ENCODE results near the gene MANBA.
"Not testable (repeated sequence)": the region's sequence is repeated elsewhere in the genome, so short reads cannot be mapped to it uniquely, and the experiment has no call there.

The MANBA gene

DNA sequence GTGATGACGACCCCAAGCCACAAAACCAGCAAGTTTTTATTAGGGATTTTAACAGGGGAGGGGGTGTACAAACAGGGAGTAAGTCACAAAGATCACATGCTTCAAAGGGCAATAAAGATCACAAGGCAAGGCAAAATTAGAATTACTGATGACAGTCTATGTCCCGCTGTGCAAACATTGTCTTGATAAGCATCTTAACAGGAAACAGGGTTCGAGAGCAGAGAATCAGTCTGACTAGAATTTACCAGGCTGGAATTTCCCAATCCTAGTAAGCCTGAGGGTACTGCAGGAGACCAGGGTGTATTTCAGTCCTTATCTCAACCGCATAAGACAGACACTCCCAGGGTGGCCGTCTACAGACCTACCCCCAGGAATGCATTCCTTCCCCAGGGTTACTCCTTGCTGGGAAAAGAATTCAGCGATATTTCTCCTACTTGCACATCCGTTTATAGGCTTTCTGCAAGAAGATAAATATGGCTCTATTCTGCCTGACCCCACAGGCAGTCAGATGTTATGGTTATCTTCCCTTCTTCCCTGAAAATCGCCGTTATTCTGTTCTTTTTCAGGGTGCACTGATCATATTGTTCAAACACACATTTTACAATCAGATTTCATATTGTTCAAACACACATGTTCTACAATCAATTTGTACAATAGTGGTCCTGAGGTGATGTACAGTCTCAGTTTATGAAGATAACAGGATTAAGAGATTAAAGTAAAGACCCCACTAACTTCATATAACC is 41.8 kb downstream of the MANBA start:
- not testable (repeated sequence) for DNase-seq

DNA sequence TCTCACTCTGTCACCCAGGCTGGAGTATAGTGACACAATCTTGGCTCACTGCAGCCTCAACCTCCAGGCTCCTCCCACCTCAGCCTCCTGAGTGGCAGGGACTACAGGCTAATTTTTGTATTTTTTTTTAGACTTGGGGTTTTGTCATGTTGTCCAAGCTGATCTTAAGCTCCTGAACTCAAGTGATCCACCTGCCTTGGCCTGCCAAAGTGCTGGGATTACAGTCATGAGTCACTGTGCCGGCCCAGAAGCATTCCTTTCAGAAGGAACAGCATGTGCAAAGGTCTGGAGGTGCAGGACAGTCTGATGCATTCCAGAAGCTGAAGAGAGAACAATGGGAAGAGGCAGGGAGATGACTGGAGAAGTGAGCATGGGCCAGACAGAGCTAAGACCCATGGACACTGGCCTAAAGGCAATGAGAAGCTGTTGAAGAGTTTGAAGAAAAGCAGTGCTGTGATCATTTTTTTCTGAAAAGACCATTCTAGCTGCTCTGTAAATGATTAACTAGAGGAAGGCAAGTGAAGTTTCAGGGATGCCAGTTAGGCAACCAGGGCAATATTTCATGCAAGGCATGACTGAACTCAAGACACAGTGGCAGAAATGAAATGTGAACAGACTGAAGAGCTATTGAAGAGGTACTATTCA is 43.2 kb downstream of the MANBA start:
- DNase-seq = no peak

DNA sequence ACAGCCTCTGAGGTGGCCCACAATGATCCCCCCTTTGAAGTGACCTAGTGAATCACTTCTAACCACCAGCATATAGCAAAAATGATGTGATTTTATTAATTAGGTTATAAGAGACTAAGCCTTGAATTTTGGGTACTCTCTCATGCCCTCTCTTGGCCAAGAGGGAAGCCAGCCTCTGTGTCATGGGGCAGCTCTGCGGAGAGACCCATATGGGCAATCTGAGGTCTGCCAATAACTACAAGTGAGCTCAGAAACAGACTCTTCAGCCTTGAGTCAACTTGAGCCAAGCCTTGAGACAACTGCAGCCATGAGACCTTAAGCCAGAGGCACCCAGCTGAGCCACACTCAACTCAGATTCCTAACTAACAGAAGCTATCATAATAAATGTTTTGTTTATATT is 45.7 kb downstream of the MANBA start:
- no peak for DNase-seq

DNA sequence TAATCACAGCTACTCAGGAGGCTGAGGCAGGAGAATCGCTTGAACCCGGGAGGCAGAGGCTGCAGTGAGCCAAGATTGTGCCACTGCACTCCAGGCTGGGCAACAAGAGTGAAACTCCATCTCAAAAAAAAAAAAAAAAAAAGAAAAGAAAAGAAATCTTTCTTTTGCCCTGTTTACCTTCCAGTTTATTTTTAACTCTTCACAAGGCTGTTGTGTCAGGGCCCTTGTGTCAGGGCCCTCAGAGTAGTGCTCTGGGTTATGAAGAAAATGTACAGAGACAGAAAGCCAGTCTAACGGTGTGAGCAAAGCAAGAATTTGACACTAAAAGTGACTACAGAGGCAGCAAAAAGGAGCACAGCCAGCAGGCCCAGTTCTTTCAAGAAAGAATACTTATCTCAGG is 47.0 kb downstream of the MANBA start:
- not testable (repeated sequence) for DNase-seq

- no peak for DNase-seq
Measured at GRCh38 chr4:102713096-102713495, 47.7 kb downstream of the MANBA start.

GRCh38 chr4:102710986-102711385 is 49.8 kb downstream of the MANBA start:
- no peak for DNase-seq

DNA sequence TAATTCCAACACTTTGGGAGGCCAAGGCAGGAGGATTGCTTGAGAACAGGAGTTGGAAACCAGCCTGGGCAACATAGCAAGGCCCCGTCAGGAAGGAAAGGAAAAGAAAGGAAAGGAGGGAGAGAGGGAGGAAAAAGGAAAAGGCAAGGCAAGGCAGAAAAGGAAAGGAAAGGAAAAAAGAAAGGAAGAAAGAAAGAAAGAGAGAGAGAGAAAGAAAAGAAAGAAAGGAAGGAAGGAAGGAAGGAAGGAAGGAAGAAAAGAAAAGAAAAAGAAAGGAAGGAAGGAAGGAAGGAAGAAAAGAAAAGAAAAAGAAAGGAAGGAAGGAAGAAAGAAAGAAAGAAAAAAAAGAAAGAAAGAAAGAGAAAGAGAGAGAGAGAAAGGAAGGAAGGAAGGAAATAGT is 51.7 kb downstream of the MANBA start:
- not testable (repeated sequence) for DNase-seq

DNA sequence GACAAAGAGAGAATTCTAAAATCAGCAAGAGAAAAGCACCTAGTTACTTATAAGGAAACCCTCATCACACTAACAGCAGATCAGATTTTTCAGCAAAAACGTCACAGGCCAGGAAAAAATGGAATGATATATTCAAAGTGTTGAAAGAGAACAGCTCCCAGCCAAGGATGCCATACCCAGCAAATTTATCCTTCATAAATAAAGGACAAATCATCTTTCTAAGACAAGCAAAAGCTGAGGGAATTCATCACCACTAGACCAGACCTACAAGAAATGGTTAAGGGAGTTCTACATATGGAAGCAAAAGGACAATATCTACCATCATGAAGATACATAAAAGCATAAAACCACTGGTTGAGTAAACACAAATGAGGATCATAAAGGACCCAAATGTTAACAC is 53.6 kb downstream of the MANBA start:
- no peak for DNase-seq

DNA sequence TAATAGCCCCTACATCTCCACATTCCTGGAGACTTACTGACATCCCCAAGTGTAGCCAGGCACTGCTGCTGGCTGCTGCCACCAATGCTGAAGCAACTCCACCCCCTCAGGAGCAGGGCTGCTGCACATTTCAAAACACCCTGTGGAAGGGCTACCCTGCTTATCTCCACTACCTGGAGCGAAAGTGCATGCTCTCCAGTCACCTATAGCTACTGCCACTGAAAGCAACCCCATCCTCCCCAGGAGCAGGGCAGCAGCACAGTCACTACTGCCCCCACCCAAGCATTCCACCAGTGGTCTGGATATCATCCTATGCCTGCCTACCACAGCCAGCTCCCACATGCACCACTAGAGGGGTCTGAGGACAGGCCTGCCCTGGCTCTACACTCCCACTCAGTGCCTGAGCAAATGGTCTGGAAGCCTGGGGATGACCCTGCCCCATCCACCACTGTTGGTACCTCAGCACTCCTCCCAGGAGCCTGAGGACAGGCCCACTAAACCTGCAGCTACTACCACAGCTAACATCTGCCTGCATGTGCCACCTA is 55.3 kb downstream of the MANBA start:
- no peak for DNase-seq

GRCh38 chr4:102696758-102697157 is 64.0 kb downstream of the MANBA start:
- DNase-seq = no peak

DNA sequence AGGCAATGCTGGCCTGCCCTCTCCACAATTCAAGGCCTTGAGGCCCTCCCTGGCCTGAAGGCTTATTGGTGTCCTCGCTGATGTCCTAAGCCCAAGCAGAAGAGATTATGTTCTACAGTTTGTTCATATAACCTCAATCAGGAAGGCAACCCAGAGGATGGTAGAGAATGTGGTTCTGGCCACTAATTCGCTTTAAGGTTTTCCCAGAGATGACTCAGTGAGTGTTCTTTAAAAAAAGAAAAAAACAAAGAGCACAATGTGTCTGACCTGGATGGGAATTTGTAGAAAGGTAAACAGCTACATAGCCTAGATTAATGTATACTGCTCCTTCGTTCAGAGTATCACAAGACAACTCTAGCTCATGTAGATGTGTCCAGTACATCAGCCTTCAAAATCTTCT is 66.0 kb downstream of the MANBA start:
- no peak for DNase-seq

DNA sequence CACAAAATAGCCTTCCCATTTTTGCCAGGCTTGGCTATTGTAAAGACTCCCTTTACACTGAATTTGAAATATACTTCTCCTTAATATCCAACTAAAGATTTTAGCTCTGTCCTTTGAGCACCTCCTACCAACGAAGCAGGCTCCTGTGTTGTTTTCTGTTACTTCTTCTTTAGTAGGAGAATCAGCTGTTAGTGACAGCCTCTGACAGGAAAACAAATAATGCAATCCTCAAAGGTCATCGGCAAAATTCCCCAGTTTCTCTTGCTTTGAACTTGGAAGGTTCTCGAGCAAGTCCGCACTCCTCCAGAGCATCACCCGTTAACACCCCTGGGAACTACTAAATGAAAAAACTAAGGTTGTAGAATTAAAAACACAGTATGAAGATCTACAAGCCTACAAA is 66.9 kb downstream of the MANBA start:
- DNase-seq = no peak

GRCh38 chr4:102693262-102693850 is 67.4 kb downstream of the MANBA start:
- DNase-seq = no peak

- no peak for DNase-seq
Measured at GRCh38 chr4:102692474-102692873, 68.3 kb downstream of the MANBA start.

GRCh38 chr4:102687982-102688433 is 72.8 kb downstream of the MANBA start:
- DNase-seq = no peak

- no peak for DNase-seq
Measured at GRCh38 chr4:102687373-102687981, 73.3 kb downstream of the MANBA start.

DNA sequence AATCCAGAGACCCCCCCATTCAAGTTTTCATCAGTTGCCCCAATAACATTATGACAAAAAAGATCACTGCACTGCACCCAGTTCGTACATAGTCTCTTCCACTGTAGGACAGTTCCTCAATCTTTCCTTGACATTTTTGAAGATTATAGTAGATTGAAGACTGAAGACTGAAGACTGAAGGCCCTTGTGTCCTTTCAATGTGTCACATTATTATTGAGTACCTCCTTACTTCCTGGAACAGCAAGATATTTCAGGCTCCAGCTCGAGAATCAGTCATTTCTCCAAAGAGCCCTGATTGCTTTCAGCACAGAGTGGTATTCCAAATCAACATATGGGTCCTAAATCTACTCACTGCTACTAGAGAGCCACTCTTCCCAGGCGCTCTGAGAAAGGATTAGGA is 75.0 kb downstream of the MANBA start:
- DNase-seq = no peak

- no peak for DNase-seq
Measured at GRCh38 chr4:102684610-102685052, 76.1 kb downstream of the MANBA start.

DNA sequence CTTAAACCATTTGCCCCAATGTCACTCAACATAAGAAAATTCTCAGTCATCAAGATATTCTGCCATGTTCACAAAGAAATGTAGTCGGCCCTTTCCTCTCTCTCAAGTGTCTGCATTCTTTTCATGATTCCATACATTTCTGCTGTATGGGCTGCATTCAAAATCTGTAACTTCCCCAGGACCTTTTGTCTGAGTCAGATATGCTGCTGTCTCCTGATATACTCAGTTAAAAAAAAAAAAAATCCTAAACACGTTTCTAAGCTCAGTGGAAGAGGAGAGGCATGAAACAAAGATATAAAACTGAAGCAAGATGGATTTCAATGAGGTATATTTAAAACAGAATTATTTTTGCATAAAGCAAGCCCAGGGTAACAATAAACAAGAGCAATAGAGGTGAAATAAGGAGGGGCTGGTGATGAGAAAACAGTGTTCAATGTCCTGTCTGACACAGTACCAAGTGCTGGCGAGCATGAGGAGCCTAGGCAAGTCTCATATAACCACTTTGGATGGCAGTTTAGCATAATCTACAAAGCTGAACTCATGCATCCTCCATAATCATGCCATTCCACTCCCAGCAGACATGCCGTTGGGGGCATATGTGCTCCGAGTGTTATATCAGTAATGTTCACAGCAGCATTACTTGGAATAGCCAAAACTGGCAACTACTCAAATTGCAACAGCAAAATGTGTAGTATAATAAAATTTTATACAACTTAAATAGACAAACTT is 76.7 kb downstream of the MANBA start:
- no peak for DNase-seq

GRCh38 chr4:102678695-102679335 is 82.0 kb downstream of the MANBA start:
- DNase-seq = no peak

GRCh38 chr4:102678107-102678506 is 82.7 kb downstream of the MANBA start:
- no peak for DNase-seq

DNA sequence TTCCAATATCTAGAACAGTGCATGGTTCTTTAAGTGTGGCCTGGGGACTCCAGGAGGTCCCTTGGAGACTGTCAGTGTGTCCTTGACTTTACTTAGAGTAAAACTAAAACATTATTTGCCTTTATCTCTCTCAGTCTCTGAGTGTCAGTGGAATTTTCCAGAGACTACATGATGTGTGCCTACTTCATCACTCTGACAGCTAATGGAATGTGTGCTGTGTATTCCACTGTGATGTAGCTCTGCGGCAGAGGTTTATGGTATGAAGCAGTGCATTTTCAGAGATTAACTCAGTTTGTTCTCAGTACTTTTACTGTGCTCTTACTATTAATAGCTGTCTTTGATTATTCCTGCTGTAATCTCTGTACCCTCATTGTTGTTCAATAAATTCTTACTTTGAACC is 85.6 kb downstream of the MANBA start:
- DNase-seq = no peak

All from stimulated activated CD4-positive, alpha-beta T cell treated with anti-CD3 and anti-CD28 coated beads, Interleukin-12 subunit alpha, Interleukin-12 subunit beta, amount 100 ng/mL, for 4 hours (primary cell).